ENCODE measurements around the gene KLF9.

Gene KLF9

GRCh38 chr9:70450738-70451137 lies 36.3 kb upstream of the KLF9 start:
- TF ChIP-seq, protein P1, sequence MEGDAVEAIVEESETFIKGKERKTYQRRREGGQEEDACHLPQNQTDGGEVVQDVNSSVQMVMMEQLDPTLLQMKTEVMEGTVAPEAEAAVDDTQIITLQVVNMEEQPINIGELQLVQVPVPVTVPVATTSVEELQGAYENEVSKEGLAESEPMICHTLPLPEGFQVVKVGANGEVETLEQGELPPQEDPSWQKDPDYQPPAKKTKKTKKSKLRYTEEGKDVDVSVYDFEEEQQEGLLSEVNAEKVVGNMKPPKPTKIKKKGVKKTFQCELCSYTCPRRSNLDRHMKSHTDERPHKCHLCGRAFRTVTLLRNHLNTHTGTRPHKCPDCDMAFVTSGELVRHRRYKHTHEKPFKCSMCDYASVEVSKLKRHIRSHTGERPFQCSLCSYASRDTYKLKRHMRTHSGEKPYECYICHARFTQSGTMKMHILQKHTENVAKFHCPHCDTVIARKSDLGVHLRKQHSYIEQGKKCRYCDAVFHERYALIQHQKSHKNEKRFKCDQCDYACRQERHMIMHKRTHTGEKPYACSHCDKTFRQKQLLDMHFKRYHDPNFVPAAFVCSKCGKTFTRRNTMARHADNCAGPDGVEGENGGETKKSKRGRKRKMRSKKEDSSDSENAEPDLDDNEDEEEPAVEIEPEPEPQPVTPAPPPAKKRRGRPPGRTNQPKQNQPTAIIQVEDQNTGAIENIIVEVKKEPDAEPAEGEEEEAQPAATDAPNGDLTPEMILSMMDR (IDR thresholded peaks at IDR 0.05), result no peak
- TF ChIP-seq ZFX (IDR thresholded peaks at IDR 0.05; ENCODE audit: borderline replicate concordance), result no peak
- H3K27ac ChIP-seq, result no peak overlapping the region

DNA sequence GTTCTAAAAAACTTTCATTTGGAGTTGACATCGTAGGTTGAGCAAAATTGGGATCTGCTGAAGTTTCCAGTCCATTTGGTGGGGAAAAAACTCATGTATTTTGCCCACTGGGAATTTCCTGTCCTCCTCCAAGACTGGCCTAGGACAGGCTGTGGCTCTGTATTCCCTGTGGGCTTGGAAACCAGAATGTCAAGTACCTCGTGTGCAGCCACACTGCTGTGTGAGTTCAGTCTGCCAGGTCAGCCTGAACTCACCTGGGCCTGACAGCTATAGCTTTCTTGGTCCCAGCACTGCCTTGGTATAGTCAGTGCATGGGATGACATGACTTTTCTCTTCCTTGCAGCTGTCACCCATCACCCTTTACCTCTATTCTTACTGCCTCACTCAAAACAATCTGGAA lies 35.0 kb upstream of the KLF9 start:
- no peak overlapping the region for H3K27ac ChIP-seq
- TF ChIP-seq, protein P1 (IDR thresholded peaks at IDR 0.05), result no peak
- no peak for TF ChIP-seq ZFX (IDR thresholded peaks at IDR 0.05; ENCODE audit: borderline replicate concordance)

- no peak overlapping the region for H3K27ac ChIP-seq
- TF ChIP-seq ZFX (IDR thresholded peaks at IDR 0.05; ENCODE audit: borderline replicate concordance), result no peak
- TF ChIP-seq, protein P1 (IDR thresholded peaks at IDR 0.05), result no peak
Measured at GRCh38 chr9:70448919-70449318, 34.5 kb upstream of the KLF9 start.

GRCh38 chr9:70444904-70445303 lies 30.4 kb upstream of the KLF9 start:
- TF ChIP-seq, protein P1 (IDR thresholded peaks at IDR 0.05), result no peak
- no peak for TF ChIP-seq ZFX (IDR thresholded peaks at IDR 0.05; ENCODE audit: borderline replicate concordance)
- H3K27ac ChIP-seq, result no peak overlapping the region

- no peak overlapping the region for H3K27ac ChIP-seq
- TF ChIP-seq, protein P1 (IDR thresholded peaks at IDR 0.05), result no peak
- TF ChIP-seq ZFX (IDR thresholded peaks at IDR 0.05; ENCODE audit: borderline replicate concordance), result no peak
Measured at GRCh38 chr9:70442328-70442848, 27.9 kb upstream of the KLF9 start.

DNA sequence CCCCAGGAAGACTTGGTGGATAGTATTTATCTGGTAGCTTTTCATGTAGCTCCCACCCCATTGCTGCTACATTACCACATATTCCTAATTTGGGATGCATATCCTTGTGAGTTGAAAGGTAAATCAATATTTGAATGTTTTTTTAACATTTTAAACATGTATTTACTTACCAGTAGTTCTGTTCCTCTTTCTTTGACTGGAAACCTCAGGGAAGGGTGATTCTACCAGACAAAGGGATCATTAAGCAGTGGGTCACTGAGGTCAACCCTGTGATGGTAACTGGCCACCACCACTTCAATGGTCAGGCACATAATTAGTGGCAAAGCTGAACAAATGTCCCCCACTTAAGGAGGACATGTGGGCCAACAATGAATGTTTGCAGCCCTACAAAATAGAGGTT lies 27.2 kb upstream of the KLF9 start:
- TF ChIP-seq ZFX (IDR thresholded peaks at IDR 0.05; ENCODE audit: borderline replicate concordance), result no peak
- TF ChIP-seq, protein P1 (IDR thresholded peaks at IDR 0.05), result no peak
- H3K27ac ChIP-seq, result no peak overlapping the region

DNA sequence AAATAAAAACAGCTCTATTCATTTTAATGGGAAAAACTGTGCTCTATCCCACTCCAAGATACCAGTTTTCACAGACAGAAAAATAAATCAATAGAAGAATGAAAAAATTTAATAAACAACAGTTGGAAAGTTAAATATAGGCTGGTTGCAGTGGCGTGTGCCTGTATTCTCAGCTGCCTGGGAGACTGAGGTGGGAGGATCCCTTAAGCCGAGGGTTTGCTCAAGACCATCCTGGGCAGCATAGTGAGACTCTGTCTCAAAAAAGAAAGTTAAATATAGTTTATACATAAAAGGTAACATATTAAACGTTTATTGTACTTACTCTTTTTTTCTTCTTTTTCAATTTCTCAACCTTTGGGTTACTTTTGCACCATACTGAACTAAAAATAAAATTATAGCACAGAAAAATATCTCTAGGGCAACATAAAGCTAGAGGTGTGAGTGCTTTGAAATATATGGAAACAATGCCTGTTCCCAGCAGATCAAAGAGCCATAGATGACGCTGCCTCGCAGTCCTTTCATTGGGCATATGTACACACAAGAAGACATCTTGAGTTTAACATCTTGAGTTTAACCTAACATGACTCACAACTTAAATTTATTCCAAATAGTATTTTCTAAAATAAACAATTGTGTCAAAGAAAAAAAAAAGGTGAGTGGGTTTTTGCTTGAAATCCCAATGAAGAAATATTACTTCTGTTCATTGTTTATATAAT lies 25.7 kb upstream of the KLF9 start:
- H3K27ac ChIP-seq, result no peak overlapping the region
- TF ChIP-seq ZFX (IDR thresholded peaks at IDR 0.05; ENCODE audit: borderline replicate concordance), result no peak
- TF ChIP-seq, protein P1 (IDR thresholded peaks at IDR 0.05), result no peak
